GM12891 (cell line): ENCODE results near the gene PROCR.

Experiments used
- POLR2A ChIP-seq: IDR thresholded peaks from 2 replicates; pipeline ENCODE4 v1.6.1; 2011; ENCODE audit warnings: low read depth, low read length, control low read depth
- POLR2AphosphoS5 ChIP-seq: IDR thresholded peaks from 2 replicates; pipeline ENCODE4 v1.6.1; 2011; ENCODE audit warnings: low read depth, low read length, control low read depth

GRCh38 chr20:35187584-35188190, 15.8 kb downstream of the PROCR start:
- TF ChIP-seq POLR2A (no peak), POLR2AphosphoS5 (no peak)
